Frontal cortex (tissue), 4 donors: ENCODE results near the gene NHLH2. TPM values are rescaled to one million over a fixed set of nuclear protein-coding genes. Genes with fewer than 3 reads are reported as not detected.

Source experiments
- DNase-seq, 2 donors: peaks; one replicate each; pipeline ENCODE4 v3.0.0; 2012; ENCODE audit warnings: low spot score in 2 of 2
- FAIRE-seq: peaks from 2 replicates; lab custom pipeline; 2012; peaks lifted over from hg19 to GRCh38; lab: Jason Lieb, UNC
- total RNA-seq: library from RNA; depleted of rRNA; stranded (reverse); fragments of >200 nt; gene quantifications from one replicate; pipeline ENCODE4 v1.2.3, GENCODE V29; 2014
- donor health status: control.
- donor health status: control.
- donor health status: control.

The NHLH2 gene
- total RNA-seq, result 2.0 TPM

- DNase-seq (no peak), FAIRE-seq (no peak)
These were observed at the start of gene NHLH2 for GRCh38 chr1:115840605-115841460. Gene NHLH2, minus strand, starts transcription at chr1:115841126. Its CDS starts 2,754 bp downstream, at chr1:115838372.

- DNase-seq (no peak), FAIRE-seq (no peak)
These were observed 49.7 kb upstream of the NHLH2 start for GRCh38 chr1:115890580-115890979.

- DNase-seq (no peak), FAIRE-seq (no peak)
These were observed 48.0 kb upstream of the NHLH2 start for GRCh38 chr1:115888976-115889375.

DNA sequence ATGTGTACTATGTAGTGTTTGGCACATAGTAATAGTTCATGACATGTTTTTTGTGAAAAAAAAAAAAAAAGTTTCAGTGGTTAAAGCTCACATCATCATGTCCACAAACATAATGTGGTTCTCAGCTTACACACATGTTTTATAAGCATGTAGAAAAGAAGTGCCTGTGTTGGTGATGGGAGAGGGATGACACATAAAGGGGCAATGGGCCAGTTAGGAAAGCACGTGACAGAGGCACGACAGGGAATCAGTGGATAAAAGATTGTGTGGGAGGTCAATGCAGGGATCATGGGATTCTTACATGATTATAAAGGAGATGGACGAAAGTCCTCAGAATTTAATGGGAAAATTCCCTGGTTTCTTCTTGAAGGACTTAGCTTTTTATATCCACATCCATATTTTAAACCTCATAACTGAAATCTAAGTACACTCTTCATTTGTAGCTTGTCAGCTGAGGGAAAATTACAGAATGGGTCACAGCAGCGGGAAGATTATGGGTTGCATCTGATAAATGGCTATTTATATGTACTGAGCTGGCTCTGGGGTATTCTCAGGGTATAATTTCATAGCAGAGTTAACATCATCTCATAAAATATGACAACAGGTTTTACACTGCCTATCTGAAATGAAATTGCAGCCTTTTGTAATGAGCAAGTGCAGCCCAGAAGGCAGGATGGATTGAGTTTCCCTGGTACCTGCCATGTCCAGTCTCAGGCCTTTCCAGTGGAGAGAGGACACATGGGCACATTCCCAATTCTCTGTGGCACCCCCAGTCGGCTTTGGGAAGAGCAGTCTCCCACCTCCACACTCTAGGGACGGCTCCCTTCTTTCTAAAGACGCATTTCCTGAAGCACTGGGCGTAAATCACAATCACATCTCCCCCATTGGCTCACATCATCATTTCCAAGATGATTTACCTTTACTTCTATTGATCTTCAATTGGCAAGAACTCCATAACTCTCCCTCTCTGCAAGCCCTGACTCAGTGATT is 42.3 kb upstream of the NHLH2 start:
- FAIRE-seq, result no peak
- DNase-seq, result no peak

DNA sequence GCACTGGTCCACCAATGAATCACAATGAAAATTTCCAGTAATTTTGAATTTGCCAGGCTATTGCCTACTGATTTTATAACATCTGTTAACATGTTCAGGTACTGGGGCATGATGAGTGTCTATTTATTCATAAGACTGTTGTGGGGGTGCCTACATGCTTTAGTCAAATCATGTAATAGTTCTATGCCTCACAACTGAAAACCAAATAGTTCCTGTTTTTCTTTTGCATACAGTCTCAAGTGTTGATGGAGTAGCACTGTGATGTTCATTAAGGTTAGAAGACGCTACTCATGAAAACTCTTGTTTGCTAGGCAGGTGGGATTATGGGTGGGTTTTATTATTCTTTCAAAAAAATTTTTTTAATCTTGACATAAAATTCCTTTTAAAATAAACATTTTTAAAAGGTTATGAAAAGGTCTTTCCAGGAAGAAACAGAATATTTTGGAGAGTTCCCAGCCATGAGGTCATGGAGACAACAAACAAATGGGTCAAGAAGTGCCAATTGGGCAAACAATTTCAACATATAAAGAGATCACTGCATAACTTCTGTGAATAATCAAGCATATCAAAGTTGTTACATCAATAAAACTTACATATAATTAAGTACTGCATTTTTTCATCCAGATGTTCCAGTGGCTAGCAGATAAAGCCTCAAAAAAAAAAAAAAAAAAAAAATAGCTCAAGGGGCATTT is 40.2 kb upstream of the NHLH2 start:
- FAIRE-seq, result no peak
- DNase-seq, result no peak

GRCh38 chr1:115879977-115880376 is 39.1 kb upstream of the NHLH2 start:
- no peak for DNase-seq
- FAIRE-seq, result no peak

- FAIRE-seq (no peak), DNase-seq (no peak)
These were observed 36.6 kb upstream of the NHLH2 start for GRCh38 chr1:115877511-115877910.

GRCh38 chr1:115874904-115875303 is 34.0 kb upstream of the NHLH2 start:
- FAIRE-seq (no peak), DNase-seq (no peak)

GRCh38 chr1:115874497-115874896 is 33.6 kb upstream of the NHLH2 start:
- DNase-seq (no peak), FAIRE-seq (no peak)

DNA sequence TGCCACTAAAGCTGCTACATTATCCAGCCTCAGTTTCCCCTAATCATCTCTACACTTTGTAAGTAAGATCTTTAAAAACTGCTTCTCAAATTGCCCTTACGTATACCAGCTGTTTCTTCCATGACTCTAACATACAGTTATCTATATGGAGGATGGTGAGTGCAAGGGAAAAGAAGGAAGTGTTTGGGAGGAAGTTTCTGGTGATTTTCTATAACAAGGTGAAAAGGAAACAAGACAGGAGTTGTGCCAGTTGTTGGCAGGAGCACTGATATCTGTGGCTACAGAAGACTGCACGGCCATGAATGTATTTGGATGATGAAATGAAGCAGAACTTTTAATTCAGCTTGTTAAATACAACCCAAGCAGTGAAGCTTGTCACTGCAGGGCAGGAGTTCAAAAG is 32.3 kb upstream of the NHLH2 start:
- DNase-seq (no peak), FAIRE-seq (no peak)

DNA sequence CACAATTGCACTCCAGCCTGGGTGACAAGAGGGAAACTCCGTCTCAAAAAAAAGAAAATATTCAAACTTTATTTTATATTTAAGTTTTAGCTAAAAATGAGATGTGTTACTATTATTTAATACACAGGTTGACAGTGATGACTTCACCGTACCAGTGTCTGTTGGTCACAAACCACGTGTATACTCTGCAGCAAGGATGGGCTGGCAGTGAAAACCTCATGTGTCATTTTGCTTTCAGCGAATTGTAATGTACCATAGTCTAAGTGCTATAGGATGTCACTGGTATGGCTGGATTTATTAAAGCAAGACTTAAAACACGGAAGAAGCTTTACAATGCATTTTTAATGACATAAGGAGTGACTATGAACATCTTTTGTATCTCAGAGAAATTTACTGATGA is 28.1 kb upstream of the NHLH2 start:
- FAIRE-seq (no peak), DNase-seq (no peak)

DNA sequence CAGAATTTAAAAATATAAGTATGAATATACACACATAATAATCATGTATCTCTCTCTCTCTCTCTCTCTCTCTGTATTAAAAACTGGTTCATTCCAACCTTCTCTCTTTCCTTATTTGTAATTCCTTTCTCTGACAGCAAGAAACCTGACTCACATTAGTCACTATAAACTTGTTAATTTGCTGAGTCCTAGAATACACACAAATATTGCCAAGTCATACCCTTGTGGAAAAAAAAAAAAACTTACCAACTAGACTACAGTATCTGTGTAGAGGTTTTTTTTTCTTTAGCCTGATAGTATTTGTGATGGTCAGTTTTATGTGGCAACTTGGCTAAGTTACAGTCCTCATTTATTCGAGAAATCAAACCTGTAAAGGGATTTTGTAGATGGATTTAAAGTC is 26.3 kb upstream of the NHLH2 start:
- FAIRE-seq (no peak), DNase-seq (no peak)

DNA sequence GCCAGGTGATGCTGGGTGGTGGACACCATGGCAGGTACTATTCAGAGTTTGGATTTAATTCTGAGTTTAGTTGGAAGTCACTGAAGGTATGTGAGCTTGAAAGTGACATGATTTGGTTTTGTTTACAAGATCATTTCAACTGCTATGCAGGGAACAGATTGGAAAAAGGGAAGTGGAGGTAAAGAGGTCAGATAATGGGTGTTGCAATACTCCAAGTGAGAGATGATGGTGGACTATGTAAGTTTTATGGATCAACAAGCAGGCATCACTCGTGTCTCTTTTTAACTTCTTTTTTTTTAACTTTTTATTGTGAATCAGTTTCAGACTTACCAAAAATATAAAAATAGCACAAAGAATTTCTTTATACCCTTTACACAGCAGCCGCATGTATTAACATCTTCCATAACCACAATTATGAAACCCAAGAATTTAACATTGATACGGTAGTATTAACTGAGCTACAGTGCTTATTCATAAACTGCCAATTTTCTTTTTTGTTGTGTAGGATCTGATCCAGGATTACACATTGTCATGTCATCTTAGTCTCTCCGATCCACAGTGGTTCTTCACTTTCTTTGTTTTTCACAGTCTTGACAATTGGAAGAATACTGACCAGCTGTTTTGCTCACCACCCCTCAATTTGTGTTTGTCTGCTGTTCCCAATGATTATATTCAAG is 24.9 kb upstream of the NHLH2 start:
- DNase-seq (no peak), FAIRE-seq (no peak)

DNA sequence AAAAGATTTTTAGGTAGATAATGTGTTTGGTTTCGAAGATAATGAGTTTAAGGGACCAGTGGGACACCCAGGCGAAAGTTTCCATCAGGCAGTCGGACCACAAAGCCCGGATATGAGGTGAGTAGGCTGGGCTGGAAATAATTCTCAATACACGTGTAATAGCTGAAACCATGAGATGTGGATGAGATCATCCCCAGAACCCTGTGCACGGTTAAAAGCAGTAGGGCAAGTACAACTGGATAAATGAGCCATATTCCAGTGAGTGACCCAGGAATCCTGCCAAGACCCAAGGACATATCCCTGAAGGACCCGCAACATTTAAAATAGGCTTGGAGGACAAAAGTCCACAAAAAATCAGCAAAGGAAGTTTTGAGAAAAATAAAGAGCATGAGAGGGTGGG is 21.5 kb upstream of the NHLH2 start:
- FAIRE-seq, result no peak

GRCh38 chr1:115854005-115854404 is 13.1 kb upstream of the NHLH2 start:
- DNase-seq, result no peak
- FAIRE-seq, result no peak

More for the DNA sequence above, 21.5 kb upstream of the NHLH2 start:
- no peak for DNase-seq

- FAIRE-seq (no peak), DNase-seq (no peak)
These were observed 10.0 kb upstream of the NHLH2 start for GRCh38 chr1:115850937-115851336.

DNA sequence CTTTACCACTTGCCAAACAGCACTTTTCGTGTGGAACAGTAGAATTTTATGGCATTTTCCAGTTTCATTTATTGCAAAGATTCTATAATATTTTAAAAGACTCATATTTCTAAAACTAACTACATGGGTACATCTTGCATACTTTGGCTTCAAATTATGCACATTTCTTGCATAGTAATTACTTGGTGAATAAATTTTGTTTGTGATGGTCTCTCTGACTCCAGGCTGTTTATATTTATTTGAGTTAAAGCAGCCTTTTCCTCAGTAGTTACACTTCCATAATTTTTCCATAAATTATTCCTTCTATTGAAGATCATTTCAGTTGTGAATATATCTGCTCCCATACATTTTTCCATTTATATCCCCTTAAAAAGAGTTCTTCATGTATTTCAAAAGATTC is 6.9 kb upstream of the NHLH2 start:
- DNase-seq (no peak), FAIRE-seq (no peak)

- no peak for DNase-seq
- no peak for FAIRE-seq
These were observed 2.0 kb upstream of the NHLH2 start for GRCh38 chr1:115842948-115843347.

- FAIRE-seq (no peak), DNase-seq (no peak)
These were observed 1.2 kb downstream of the NHLH2 start for GRCh38 chr1:115839679-115840237.
